IMR-90 (cell line): ENCODE measurements around the gene CGNL1. TPM values are rescaled to one million over a fixed set of nuclear protein-coding genes. Genes with fewer than 3 reads are reported as not detected.

Experiments used
- ATAC-seq: fragments of 200-7000 bp; cut with Tn5 transposase; 2 replicates; pipeline ENCODE4 v1.9.1; 2020; ENCODE audit warnings: low read depth, mild to moderate bottlenecking, moderate library complexity
- BruUV-seq: library from RNA; stranded (reverse); fragments of 400-500 nt; replicated peaks from 2 replicates; lab custom pipeline; 2021; lab: Mats Ljungman, UMichigan
- CTCF ChIA-PET: fragments of 300-600 bp; formaldehyde crosslinking; extraction: SDS; loops from one replicate; lab custom pipeline; 2021; ENCODE audit warnings: antibody characterized with exemption; lab: Yijun Ruan, JAX
- POLR2A ChIA-PET: fragments of 300-600 bp; sonication (Branson Sonifier 250); formaldehyde crosslinking; loops from one replicate; lab custom pipeline; 2022; ENCODE audit warnings: antibody characterized with exemption; ENCODE audit not compliant: unreplicated experiment; lab: Charles Lee
- DNase-seq: peaks from one replicate; pipeline ENCODE4 v3.0.0; 2013
- H2AFZ ChIP-seq: replicated peaks from 2 replicates; pipeline ENCODE3; 2013; ENCODE audit warnings: low read length, mild to moderate bottlenecking; ENCODE audit not compliant: poor library complexity
- H2AK5ac ChIP-seq: 2 replicates; pipeline ENCODE4 v1.6.1; 2013; ENCODE audit warnings: low read depth, low read length, inconsistent platforms
- H2AK9ac ChIP-seq: replicated peaks from 2 replicates; pipeline ENCODE3; 2013; ENCODE audit warnings: mild to moderate bottlenecking, low read depth, low read length, moderate library complexity; ENCODE audit not compliant: poor library complexity
- H2BK120ac ChIP-seq: 2 replicates; pipeline ENCODE4 v1.6.1; 2013; ENCODE audit warnings: low read depth, low read length, inconsistent platforms
- H2BK15ac ChIP-seq: 3 replicates; pipeline ENCODE4 v1.6.1; 2013; ENCODE audit warnings: low read depth, low read length, inconsistent platforms
- H2BK20ac ChIP-seq: 2 replicates; pipeline ENCODE4 v1.6.1; 2013; ENCODE audit warnings: low read depth, mild to moderate bottlenecking, inconsistent platforms, low read length, moderate library complexity
- H2BK5ac ChIP-seq: 2 replicates; pipeline ENCODE4 v1.6.1; 2013; ENCODE audit warnings: mild to moderate bottlenecking, low read depth, low read length, inconsistent platforms; ENCODE audit not compliant: poor library complexity, severe bottlenecking
- H3K14ac ChIP-seq: replicated peaks from 2 replicates; pipeline ENCODE4 v1.6.1; 2013; ENCODE audit warnings: low read depth, low read length, inconsistent platforms
- H3K18ac ChIP-seq: 2 replicates; pipeline ENCODE4 v1.6.1; 2013; ENCODE audit warnings: low read depth, low read length, control low read depth
- H3K23ac ChIP-seq: 2 replicates; pipeline ENCODE4 v1.6.1; 2013; ENCODE audit warnings: low read depth, low read length, inconsistent platforms
- H3K27ac ChIP-seq: 2 replicates; pipeline ENCODE4 v1.5.1; 2013; ENCODE audit warnings: mild to moderate bottlenecking, control low read depth, low read length; ENCODE audit not compliant: insufficient read depth
- H3K27me3 ChIP-seq: 2 replicates; pipeline ENCODE4 v1.6.1; 2013; ENCODE audit warnings: low read length; ENCODE audit not compliant: control insufficient read depth, insufficient read depth
- H3K36me3 ChIP-seq: 2 replicates; pipeline ENCODE4 v1.6.1; 2013; ENCODE audit warnings: low read length, mixed read lengths; ENCODE audit not compliant: control insufficient read depth, insufficient read depth
- H3K4ac ChIP-seq: 2 replicates; pipeline ENCODE4 v1.6.1; 2013; ENCODE audit warnings: low read depth, low read length, inconsistent platforms
- H3K4me1 ChIP-seq: 2 replicates; pipeline ENCODE4 v1.6.1; 2013; ENCODE audit warnings: low read length, mixed read lengths; ENCODE audit not compliant: control insufficient read depth, insufficient read depth
- H3K4me2 ChIP-seq: 2 replicates; pipeline ENCODE4 v1.6.1; 2013; ENCODE audit warnings: low read depth, mild to moderate bottlenecking, control low read depth, low read length, moderate library complexity
- H3K4me3 ChIP-seq: 2 replicates; pipeline ENCODE4 v1.5.1; 2013; ENCODE audit warnings: low read depth, mild to moderate bottlenecking, control low read depth, low read length, moderate library complexity; ENCODE audit not compliant: insufficient read depth
- H3K56ac ChIP-seq: 2 replicates; pipeline ENCODE4 v1.6.1; 2013; ENCODE audit warnings: low read length, inconsistent platforms; ENCODE audit not compliant: insufficient read depth; ENCODE audit errors: extremely low read depth
- H3K79me1 ChIP-seq, 2 experiments: 2 replicates each; pipeline ENCODE4 v1.6.1; 2013; ENCODE audit warnings: low read length in 2 of 2, inconsistent platforms in 1 of 2, low read depth in 1 of 2
- H3K9ac ChIP-seq: 2 replicates; pipeline ENCODE4 v1.6.1; 2013; ENCODE audit warnings: low read depth, low read length, control low read depth
- H3K9me1 ChIP-seq: 2 replicates; pipeline ENCODE4 v1.6.1; 2013; ENCODE audit warnings: low read length, inconsistent platforms; ENCODE audit not compliant: insufficient read depth
- H3K9me3 ChIP-seq: 2 replicates; pipeline ENCODE4 v1.6.1; 2013; ENCODE audit warnings: low read length; ENCODE audit not compliant: control insufficient read depth, insufficient read depth
- H4K20me1 ChIP-seq: 2 replicates; pipeline ENCODE4 v1.6.1; 2013; ENCODE audit warnings: low read length, inconsistent platforms; ENCODE audit not compliant: insufficient read depth
- H4K5ac ChIP-seq: 2 replicates; pipeline ENCODE4 v1.6.1; 2013; ENCODE audit warnings: mild to moderate bottlenecking, low read depth, low read length, control low read depth
- H4K8ac ChIP-seq, 2 experiments: 2 replicates each; pipeline ENCODE4 v1.6.1; 2013; ENCODE audit warnings: low read depth in 2 of 2, low read length in 2 of 2, control low read depth in 1 of 2, inconsistent platforms in 1 of 2
- H4K91ac ChIP-seq: 2 replicates; pipeline ENCODE4 v1.6.1; 2013; ENCODE audit warnings: low read depth, low read length, inconsistent platforms; ENCODE audit not compliant: insufficient read depth
- BHLHE40 ChIP-seq: fragments of 150-350 bp; IDR thresholded peaks from 2 replicates; pipeline ENCODE4 v1.6.1; 2016; ENCODE audit warnings: mild to moderate bottlenecking, low read depth, low read length
- CEBPB ChIP-seq: IDR thresholded peaks from 2 replicates; pipeline ENCODE4 v1.6.1; 2012; ENCODE audit warnings: low read depth, low read length, improper control_type of control experiment
- CHD1 ChIP-seq: IDR thresholded peaks from 2 replicates; pipeline ENCODE4 v1.6.1; 2012; ENCODE audit warnings: low read depth, low read length, improper control_type of control experiment
- FOS ChIP-seq: fragments of 150-350 bp; IDR thresholded peaks from 2 replicates; pipeline ENCODE4 v1.6.1; 2016; ENCODE audit warnings: low read depth, low read length
- MAFK ChIP-seq: IDR thresholded peaks from 2 replicates; pipeline ENCODE4 v1.6.1; 2012; ENCODE audit warnings: low read depth, low read length, improper control_type of control experiment
- NFE2L2 ChIP-seq: fragments of 150-350 bp; IDR thresholded peaks from 2 replicates; pipeline ENCODE4 v1.6.1; 2016; ENCODE audit warnings: low read depth, mild to moderate bottlenecking, low read length
- POLR2A ChIP-seq: IDR thresholded peaks from 2 replicates; pipeline ENCODE4 v1.6.1; 2012; ENCODE audit warnings: mild to moderate bottlenecking, low read depth, low read length
- RAD21 ChIP-seq: IDR thresholded peaks from 2 replicates; pipeline ENCODE4 v1.6.1; 2012; ENCODE audit warnings: low read length, improper control_type of control experiment
- RCOR1 ChIP-seq: IDR thresholded peaks from 2 replicates; pipeline ENCODE4 v1.6.1; 2012; ENCODE audit warnings: mild to moderate bottlenecking, low read length, improper control_type of control experiment; ENCODE audit not compliant: insufficient replicate concordance
- RFX5 ChIP-seq: IDR thresholded peaks from 2 replicates; pipeline ENCODE4 v1.8.0; 2012; ENCODE audit warnings: low read depth, mild to moderate bottlenecking, low read length, moderate library complexity
- SMC3 ChIP-seq: fragments of 150-350 bp; IDR thresholded peaks from 2 replicates; pipeline ENCODE4 v1.6.1; 2016; ENCODE audit warnings: low read depth, mild to moderate bottlenecking, antibody characterized with exemption, low read length, moderate library complexity
- WGBS, 2 experiments: methylation state at CpG; one replicate each; pipeline versions ENCODE4 v1.1.5 to v1.1.7; 2013; ENCODE audit warnings: missing lambda C conversion rate in 2 of 2; ENCODE audit not compliant: insufficient read length in 1 of 2; ENCODE audit errors: extremely low coverage in 2 of 2; 5-methylcytosine and 5-hydroxymethylcytosine counted together
- dilution Hi-C: fragments of 300-500 bp; cut with HindIII; formaldehyde crosslinking; loops from one replicate; pipeline ENCODE4 v1.14.3; 2018; ENCODE audit warnings: low sequenced_read_pairs; ENCODE audit not compliant: unreplicated experiment
- in situ Hi-C: fragments of 300-500 bp; cut with MboI; formaldehyde crosslinking; loops from 3 replicates; pipeline ENCODE4 v1.14.3; 2019; ENCODE audit warnings: low sequenced_read_pairs, inconsistent platforms, mixed read lengths
- intact Hi-C: fragments of 100-400 bp; cut with micrococcal nuclease; formaldehyde crosslinking; loops from 2 replicates; pipeline ENCODE4 v1.10.0; 2022
- polyA plus RNA-seq, 3 experiments: library from polyadenylated mRNA; depleted of rRNA; stranded (reverse); fragments of >200 nt; gene quantifications; 2 replicates each; pipeline ENCODE4 v1.2.3, GENCODE V29; 2012; ENCODE audit warnings: low replicate concordance in 1 of 3
- total RNA-seq: library from RNA; depleted of rRNA; stranded (reverse); fragments of >200 nt; gene quantifications from 2 replicates; pipeline ENCODE4 v1.2.3, GENCODE V29; 2012
- TF ChIP-seq, protein P1 (sequence below): conservative IDR thresholded peaks from 2 replicates; pipeline ENCODE4 v1.5.1; 2012; ENCODE audit warnings: mild to moderate bottlenecking, low read depth, low read length, improper control_type of control experiment
- TF ChIP-seq, protein P2 (sequence below): fragments of 150-350 bp; IDR thresholded peaks from 2 replicates; pipeline ENCODE4 v1.6.1; 2016; ENCODE audit warnings: low read depth, mild to moderate bottlenecking, low read length, moderate library complexity, borderline replicate concordance
- TF ChIP-seq, protein P3 (sequence below): fragments of 150-350 bp; IDR thresholded peaks from 2 replicates; pipeline ENCODE4 v1.6.1; 2017; ENCODE audit warnings: mild to moderate bottlenecking, antibody characterized with exemption, low read length, low read depth

CGNL1 gene
- total and polyA plus RNA-seq, 2 of the 4 experiments (the other 2 are of a cell fraction): 0.07 to 0.18 TPM

DNA sequence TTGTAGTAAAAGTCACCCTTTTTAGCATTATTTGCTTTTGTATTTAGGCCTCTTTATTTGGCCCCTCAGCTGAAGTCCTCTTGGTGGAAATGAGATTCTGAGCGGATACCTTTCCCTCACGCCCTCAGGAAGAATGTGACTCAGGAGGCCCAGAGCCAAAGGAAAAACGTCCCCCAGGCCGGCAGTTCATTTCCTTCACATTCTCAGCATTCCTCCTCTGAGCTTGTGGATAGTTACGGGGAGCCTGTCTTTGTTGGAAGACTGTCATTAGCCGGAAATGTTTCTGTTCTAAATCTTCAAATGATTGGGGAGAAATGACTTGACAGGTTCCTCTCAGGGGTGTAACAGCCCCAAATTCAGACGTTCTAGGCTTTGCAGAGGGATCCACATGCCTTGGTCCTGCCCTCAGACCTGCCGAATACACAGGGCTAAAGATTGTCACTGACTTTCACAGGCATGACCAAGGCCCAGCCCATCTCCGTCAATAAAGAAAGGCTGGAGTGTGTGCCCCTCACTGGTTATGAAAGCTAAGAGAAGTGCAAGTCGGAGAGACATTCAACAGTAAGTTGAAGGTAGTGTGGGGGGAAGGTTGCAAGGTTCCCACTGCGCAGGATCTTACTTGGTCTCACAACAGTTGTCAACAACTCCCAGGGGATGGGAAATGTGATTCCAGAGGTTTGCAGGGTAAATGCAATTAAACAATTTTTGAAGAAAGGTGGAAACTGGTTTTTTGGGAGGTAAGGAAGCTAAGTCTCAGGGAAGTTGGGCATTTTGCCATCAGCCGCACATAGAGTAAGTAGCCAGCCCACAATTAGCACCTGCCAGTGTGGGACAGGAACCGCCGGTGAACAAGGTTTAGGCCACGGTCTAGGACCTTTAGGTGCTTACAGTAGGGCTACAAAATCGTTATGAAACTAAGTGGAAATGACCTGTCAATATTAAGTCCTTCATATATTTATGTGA, 175.7 kb downstream of the CGNL1 start:
- WGBS, 2 experiments: no CpG with 5 or more reads among the region's 16 CpGs
- POLR2A ChIA-PET: no interaction called here
- Histone ChIP-seq H4K5ac (no peak overlapping the region; the same call in 1 of the 2 replicates), H3K27ac (no peak overlapping the region; the same call in 1 of the 2 replicates), H3K4me2 (no peak overlapping the region), H2AK9ac (peak overlapping the region; percentile 81), H3K9ac (no peak overlapping the region), H4K20me1 (no peaks in the 10 kb centered on the region), H3K9me3 (no peaks in the 10 kb centered on the region), H4K8ac (peak overlapping the region; percentile 80 to 86), H2BK120ac (peak overlapping the region; percentile 94), H3K9me1 (peaks cover 15% of the 10 kb centered on the region), H3K18ac (no peak overlapping the region), H3K4ac (peak overlapping the region; percentile 90), H3K79me1 (no peaks in the 10 kb centered on the region), H3K4me1 (peaks cover 8% of the 10 kb centered on the region), H2BK15ac (peak overlapping the region; percentile 90; the same call in 2 of the 3 replicates), H2BK20ac (peak overlapping the region; percentile 91), H3K36me3 (no peaks in the 10 kb centered on the region), H3K4me3 (no peak overlapping the region), H2BK5ac (peak overlapping the region; percentile 1), H2AK5ac (peak overlapping the region; percentile 45; the same call in 1 of the 2 replicates), H3K23ac (peak overlapping the region; percentile 72), H3K27me3 (no peaks in the 10 kb centered on the region; the same call in 1 of the 2 replicates), H2AFZ (peak overlapping the region; percentile 90), H3K56ac (peak overlapping the region; percentile 48; the same call in 1 of the 2 replicates), H4K91ac (peak overlapping the region; percentile 93), H3K14ac (peak overlapping the region; percentile 74)
- CTCF ChIA-PET: interaction anchor here (0.6 to 1.5 kb wide), 2 partner anchors 8 to 25 kb away, joined by 4 to 5 read pairs; no protein-coding TSS in a partner anchor
- DNase-seq: peak; percentile 70
- in situ Hi-C loops (no loop called here), dilution Hi-C loops (no loop called here), intact Hi-C loops (no loop called here)
- peak; percentile 79 for ATAC-seq
- BruUV-seq: no TSS peak
- no peak for TF ChIP-seq RFX5
- TF ChIP-seq RAD21: no peak
- no peak for TF ChIP-seq BHLHE40
- no peak for TF ChIP-seq CHD1
- no peak for TF ChIP-seq RCOR1
- no peak for TF ChIP-seq MAFK
- TF ChIP-seq, protein P1, sequence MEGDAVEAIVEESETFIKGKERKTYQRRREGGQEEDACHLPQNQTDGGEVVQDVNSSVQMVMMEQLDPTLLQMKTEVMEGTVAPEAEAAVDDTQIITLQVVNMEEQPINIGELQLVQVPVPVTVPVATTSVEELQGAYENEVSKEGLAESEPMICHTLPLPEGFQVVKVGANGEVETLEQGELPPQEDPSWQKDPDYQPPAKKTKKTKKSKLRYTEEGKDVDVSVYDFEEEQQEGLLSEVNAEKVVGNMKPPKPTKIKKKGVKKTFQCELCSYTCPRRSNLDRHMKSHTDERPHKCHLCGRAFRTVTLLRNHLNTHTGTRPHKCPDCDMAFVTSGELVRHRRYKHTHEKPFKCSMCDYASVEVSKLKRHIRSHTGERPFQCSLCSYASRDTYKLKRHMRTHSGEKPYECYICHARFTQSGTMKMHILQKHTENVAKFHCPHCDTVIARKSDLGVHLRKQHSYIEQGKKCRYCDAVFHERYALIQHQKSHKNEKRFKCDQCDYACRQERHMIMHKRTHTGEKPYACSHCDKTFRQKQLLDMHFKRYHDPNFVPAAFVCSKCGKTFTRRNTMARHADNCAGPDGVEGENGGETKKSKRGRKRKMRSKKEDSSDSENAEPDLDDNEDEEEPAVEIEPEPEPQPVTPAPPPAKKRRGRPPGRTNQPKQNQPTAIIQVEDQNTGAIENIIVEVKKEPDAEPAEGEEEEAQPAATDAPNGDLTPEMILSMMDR: no peak
- TF ChIP-seq, protein P2, sequence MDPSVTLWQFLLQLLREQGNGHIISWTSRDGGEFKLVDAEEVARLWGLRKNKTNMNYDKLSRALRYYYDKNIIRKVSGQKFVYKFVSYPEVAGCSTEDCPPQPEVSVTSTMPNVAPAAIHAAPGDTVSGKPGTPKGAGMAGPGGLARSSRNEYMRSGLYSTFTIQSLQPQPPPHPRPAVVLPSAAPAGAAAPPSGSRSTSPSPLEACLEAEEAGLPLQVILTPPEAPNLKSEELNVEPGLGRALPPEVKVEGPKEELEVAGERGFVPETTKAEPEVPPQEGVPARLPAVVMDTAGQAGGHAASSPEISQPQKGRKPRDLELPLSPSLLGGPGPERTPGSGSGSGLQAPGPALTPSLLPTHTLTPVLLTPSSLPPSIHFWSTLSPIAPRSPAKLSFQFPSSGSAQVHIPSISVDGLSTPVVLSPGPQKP: no peak
- TF ChIP-seq, protein P3, sequence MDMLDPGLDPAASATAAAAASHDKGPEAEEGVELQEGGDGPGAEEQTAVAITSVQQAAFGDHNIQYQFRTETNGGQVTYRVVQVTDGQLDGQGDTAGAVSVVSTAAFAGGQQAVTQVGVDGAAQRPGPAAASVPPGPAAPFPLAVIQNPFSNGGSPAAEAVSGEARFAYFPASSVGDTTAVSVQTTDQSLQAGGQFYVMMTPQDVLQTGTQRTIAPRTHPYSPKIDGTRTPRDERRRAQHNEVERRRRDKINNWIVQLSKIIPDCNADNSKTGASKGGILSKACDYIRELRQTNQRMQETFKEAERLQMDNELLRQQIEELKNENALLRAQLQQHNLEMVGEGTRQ: no peak
- TF ChIP-seq CEBPB: no peak
- TF ChIP-seq SMC3: no peak
- TF ChIP-seq NFE2L2: no peak
- TF ChIP-seq FOS: no peak
- TF ChIP-seq POLR2A: no peak
